Kidney (tissue), 14 donors: ENCODE data around the gene KIF26B. TPM values are rescaled to one million over a fixed set of nuclear protein-coding genes. Genes with fewer than 3 reads are reported as not detected.
"Not testable (repeated sequence)": the region's sequence is repeated elsewhere in the genome, so short reads cannot be mapped to it uniquely, and the experiment has no call there.

Experiments
- DNase-seq, 5 donors: peaks; one replicate each; pipeline ENCODE4 v3.0.0-alpha.2; 2013 to 2020
- FAIRE-seq: peaks from 2 replicates; lab custom pipeline; 2012; peaks lifted over from hg19 to GRCh38; lab: Jason Lieb, UNC
- H3K27ac ChIP-seq, 2 donors: one replicate each; pipeline ENCODE4 v1.7.0; 2013; ENCODE audit warnings: low read depth in 2 of 2, low read length in 2 of 2, inconsistent platforms in 1 of 2
- H3K27me3 ChIP-seq: one replicate; pipeline ENCODE4 v1.7.1; 2013; ENCODE audit warnings: low read length, inconsistent platforms; ENCODE audit not compliant: control insufficient read depth, insufficient read depth
- H3K36me3 ChIP-seq, 3 donors: one replicate each; pipeline versions ENCODE4 v1.7.0 to v1.7.1; 2013; ENCODE audit warnings: low read length in 3 of 3, control low read depth in 1 of 3, inconsistent platforms in 1 of 3; ENCODE audit not compliant: insufficient read depth in 3 of 3, control insufficient read depth in 2 of 3
- H3K4me1 ChIP-seq, 3 donors: one replicate each; pipeline versions ENCODE4 v1.7.0 to v1.7.1; 2013; ENCODE audit warnings: low read length in 3 of 3, inconsistent platforms in 1 of 3, low read depth in 1 of 3; ENCODE audit not compliant: control insufficient read depth in 2 of 3, insufficient read depth in 2 of 3
- H3K4me3 ChIP-seq, 3 donors: one replicate each; pipeline versions ENCODE4 v1.7.0 to v1.8.1; 2013; ENCODE audit warnings: low read length in 3 of 3, control low read depth in 1 of 3, inconsistent platforms in 1 of 3
- H3K9ac ChIP-seq, 3 donors: one replicate each; pipeline versions ENCODE4 v1.7.0 to v1.7.1; 2013; ENCODE audit warnings: low read length in 3 of 3, control low read depth in 1 of 3, inconsistent platforms in 1 of 3
- H3K9me3 ChIP-seq, 3 donors: one replicate each; pipeline versions ENCODE4 v1.7.0 to v1.7.1; 2013; ENCODE audit warnings: low read length in 3 of 3, control low read depth in 1 of 3, inconsistent platforms in 1 of 3; ENCODE audit not compliant: control insufficient read depth in 2 of 3, insufficient read depth in 1 of 3
- CTCF ChIP-seq: IDR thresholded peaks from 3 replicates; pipeline ENCODE4 v1.5.1; 2012; ENCODE audit warnings: mild to moderate bottlenecking, moderate library complexity, borderline replicate concordance; ENCODE audit not compliant: insufficient read depth; ENCODE audit errors: extremely low read depth
- intact Hi-C: fragments of 100-400 bp; cut with DNase I; formaldehyde crosslinking; loops from one replicate; pipeline ENCODE4 v1.11.1; 2022
- polyA plus RNA-seq: library from polyadenylated mRNA; stranded (reverse); fragments of 350-450 nt; fragmentation: Illumina TruSeq; extraction: RNeasy Lipid Tissue Mini Kit (QIAGEN cat#74804); gene quantifications from one replicate; pipeline ENCODE4 v1.2.3, GENCODE V29; 2014; ENCODE audit warnings: low read depth, low replicate concordance; ENCODE audit not compliant: insufficient read depth
- total RNA-seq: library from RNA; stranded (reverse); fragmentation: NEBNext Ultra II Directional; extraction: Animal tissue kit (Norgen Biotek cat#: 25700); gene quantifications from one replicate; pipeline ENCODE4 v1.2.1, GENCODE V29; 2021
- donor health status: control.
- donor health status: control.
- donor health status: control.
- donor health status: control.
- donor health status: control.
- donor health status: DM: yes; HTN: yes; CAD: no.
- donor health status: Normal renal cell carcinoma (clear cell type).

The KIF26B gene
- total and polyA plus RNA-seq, 2 donors from 2014 or later, result 0.52 to 10.7 TPM

GRCh38 chr1:245336149-245336983, 181.6 kb downstream of the KIF26B start:
- TF ChIP-seq CTCF, result no peak
- Histone ChIP-seq H3K9me3 (no peaks in the 10 kb centered on the region), H3K36me3 (no peaks in the 10 kb centered on the region), H3K27me3 (no peaks in the 10 kb centered on the region), H3K4me1 (peaks cover 0 to 4% (median 0%) of the 10 kb centered on the region in 3 donors), H3K4me3 (no peak overlapping the region), H3K9ac (no peak overlapping the region), H3K27ac (peak overlapping the region in 1 of 2 donors; percentile 63)
- FAIRE-seq (no peak), DNase-seq (peak in 2 of 5 donors; percentile 53 to 64)
- intact Hi-C loops, result no loop called here

GRCh38 chr1:245336984-245337355, 182.2 kb downstream of the KIF26B start:
- H3K27me3 ChIP-seq, intact Hi-C loops, FAIRE-seq, H3K36me3 ChIP-seq, DNase-seq, H3K27ac ChIP-seq, H3K9me3 ChIP-seq, H3K4me1 ChIP-seq, H3K4me3 ChIP-seq, H3K9ac ChIP-seq: not testable (repeated sequence)

- no peaks in the 10 kb centered on the region for H3K36me3 ChIP-seq
- no peak overlapping the region for H3K9ac ChIP-seq
- H3K9me3 ChIP-seq, result no peaks in the 10 kb centered on the region
- H3K4me1 ChIP-seq, result peaks cover 0 to 4% (median 0%) of the 10 kb centered on the region in 3 donors
- H3K27ac ChIP-seq, result no peak overlapping the region
- DNase-seq, result peak in 1 of 5 donors; percentile 14
- no peaks in the 10 kb centered on the region for H3K27me3 ChIP-seq
- H3K4me3 ChIP-seq, result no peak overlapping the region
- TF ChIP-seq CTCF, result no peak
- intact Hi-C loops, result no loop called here
- no peak for FAIRE-seq
Measured at GRCh38 chr1:245337829-245338484, 183.2 kb downstream of the KIF26B start.

- FAIRE-seq (no peak), DNase-seq (no peak)
- intact Hi-C loops, result no loop called here
- no peaks in the 10 kb centered on the region for H3K36me3 ChIP-seq
- no peaks in the 10 kb centered on the region for H3K27me3 ChIP-seq
- H3K27ac ChIP-seq, result no peak overlapping the region
- H3K4me1 ChIP-seq, result peaks cover 0 to 4% (median 0%) of the 10 kb centered on the region in 3 donors
- no peaks in the 10 kb centered on the region for H3K9me3 ChIP-seq
- no peak overlapping the region for H3K4me3 ChIP-seq
- no peak for TF ChIP-seq CTCF
- no peak overlapping the region for H3K9ac ChIP-seq
Measured at GRCh38 chr1:245338485-245338877, 183.7 kb downstream of the KIF26B start.
